Heart right ventricle (tissue), 16 donors: ENCODE measurements around the gene SCUBE1. TPM values are rescaled to one million over a fixed set of nuclear protein-coding genes. Genes with fewer than 3 reads are reported as not detected.

Experiments
- ATAC-seq, 8 donors: fragments of 200-7000 bp; cut with Tn5 transposase; one replicate each; pipeline ENCODE4 v1.9.1; 2020; ENCODE audit warnings: mild to moderate bottlenecking in 8 of 8, moderate library complexity in 8 of 8, moderate number of reproducible peaks in 1 of 8
- DNase-seq, 2 donors: peaks; one replicate each; pipeline ENCODE4 v3.0.0-alpha.2; 2020
- H3K27ac ChIP-seq, 10 donors: fragments of 200-600 bp; sonication (generic) in 2 of 10; one replicate each; pipeline versions ENCODE4 v1.5.0 to v1.8.0; 2020 to 2022; ENCODE audit warnings: mild to moderate bottlenecking in 3 of 10
- H3K27me3 ChIP-seq, 7 donors: fragments of 200-600 bp; one replicate each; pipeline ENCODE4 v1.8.0; 2021 to 2022; ENCODE audit warnings: mild to moderate bottlenecking in 2 of 7
- H3K36me3 ChIP-seq, 9 donors: fragments of 200-600 bp; sonication (generic) in 1 of 9; one replicate each; pipeline versions ENCODE4 v1.5.0 to v1.8.0; 2020 to 2022; ENCODE audit warnings: mild to moderate bottlenecking in 2 of 9
- H3K4me1 ChIP-seq, 9 donors: fragments of 200-600 bp; sonication (generic) in 1 of 9; one replicate each; pipeline versions ENCODE4 v1.5.0 to v1.8.0; 2020 to 2022; ENCODE audit warnings: mild to moderate bottlenecking in 4 of 9
- H3K4me3 ChIP-seq, 10 donors: fragments of 200-600 bp; sonication (generic) in 2 of 10; one replicate each; pipeline versions ENCODE4 v1.5.0 to v1.8.0; 2020 to 2022; ENCODE audit warnings: mild to moderate bottlenecking in 7 of 10, moderate library complexity in 2 of 10
- H3K9me3 ChIP-seq, 11 donors: fragments of 200-600 bp in 10 of 11; sonication (generic) in 2 of 11; one replicate each; pipeline versions ENCODE4 v1.5.0 to v1.8.0; 2013 to 2022; ENCODE audit warnings: mild to moderate bottlenecking in 2 of 11, control low read depth in 1 of 11, moderate library complexity in 1 of 11
- WGBS, 2 donors: extraction: QIAGEN DNeasy Blood & Tissue Kit; methylation state at CpG; one replicate each; pipeline ENCODE4 v1.1.7; 2013; ENCODE audit warnings: inconsistent platforms in 1 of 2; 5-methylcytosine and 5-hydroxymethylcytosine counted together
- intact Hi-C, 10 donors: fragments of 100-400 bp; cut with DNase I; formaldehyde crosslinking; loops; one replicate each; pipeline versions ENCODE4 v1.11.1 to v1.14.2; 2022
- polyA plus RNA-seq, 2 donors: library from polyadenylated mRNA; stranded (reverse); fragments of 200-250 nt; gene quantifications; one replicate each; pipeline ENCODE4 v1.2.3, GENCODE V29; 2013
- total RNA-seq, 10 donors: library from RNA; stranded (reverse); fragmentation: NEBNext Ultra II Directional in 3 of 10; extraction: Animal tissue kit (Norgen Biotek cat#: 25700) in 3 of 10; gene quantifications; one replicate each; pipeline versions ENCODE4 v1.2.1 to v1.2.4, GENCODE V29; 2021 to 2023
- TF ChIP-seq, protein P1 (sequence below), 9 donors: fragments of 200-600 bp; sonication (generic) in 2 of 9; IDR thresholded peaks; one replicate each; pipeline versions ENCODE4 v1.5.0 to v1.8.0; 2021 to 2022; ENCODE audit warnings: antibody characterized with exemption in 9 of 9, mild to moderate bottlenecking in 5 of 9, moderate library complexity in 1 of 9
- donor health status: Arrhythmogenic right ventricular cardiomyopathy.
- donor health status: ischemic (EF 13 %, LVEDD 7.1; RV severe dilation, severe dysfunction).
- donor health status: healthy with polysubstance abuse.
- donor health status: DM: no; HTN: yes; CAD: no.
- donor health status: DM: no; HTN: no; CAD: no.
- donor health status: ischemic (EF 25% LVEDD 6.9; RV normal size, moderate dysfunction).
- donor health status: ischemic (EF 25% LVEDD 5.7; RV mildly dilated, moderate dysfunction).
- donor health status: healthy.
- donor health status: DM: yes; HTN: yes; CAD: no.
- donor health status: Ischemic cardiomyopathy.
- donor health status: ischemic (EF 35%, LVEDD 5.7; RV mildly dilated, moderate dysfunction).
- donor health status: nonischemic (EF 11% LVEDD 7.7; RV severe dilation, severe dysfunction).
- donor health status: DM: yes; HTN: yes; CAD: no.
- donor health status: PGD.
- donor health status: ischemic (EF 29% LVEDD 5.4; RV normal size, mild dysfunction).
- donor health status: nonischemic (EF 23%, LVEDD 6.1; RV moderate dilation, normal function).

Gene SCUBE1
- total and polyA plus RNA-seq, 12 donors, result 0.01 to 0.60 (median 0.13) TPM; not detected in 1

DNA sequence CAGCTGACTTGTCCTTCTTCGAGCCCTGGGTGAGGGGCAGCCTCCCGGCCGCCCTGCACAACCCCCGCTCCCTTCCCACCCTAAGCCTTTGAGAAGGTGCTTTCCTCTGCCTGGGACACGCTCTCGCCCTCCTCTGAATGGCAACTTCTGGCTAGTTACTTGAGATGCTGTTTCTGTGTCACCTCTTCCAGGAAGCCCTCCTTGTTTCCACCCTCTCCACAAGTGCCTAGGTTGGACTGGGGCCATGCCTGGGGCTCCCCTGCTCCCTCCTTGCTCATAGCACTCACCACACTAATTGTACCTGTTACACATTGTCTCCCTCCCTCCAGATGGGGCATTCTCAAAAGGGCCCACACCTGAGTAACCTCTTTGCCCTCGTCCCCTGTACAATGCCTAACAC lies 72.2 kb downstream of the SCUBE1 start:
- DNase-seq (no peak), ATAC-seq (no peak)
- no peaks in the 10 kb centered on the region for H3K4me1 ChIP-seq
- TF ChIP-seq, protein P1, sequence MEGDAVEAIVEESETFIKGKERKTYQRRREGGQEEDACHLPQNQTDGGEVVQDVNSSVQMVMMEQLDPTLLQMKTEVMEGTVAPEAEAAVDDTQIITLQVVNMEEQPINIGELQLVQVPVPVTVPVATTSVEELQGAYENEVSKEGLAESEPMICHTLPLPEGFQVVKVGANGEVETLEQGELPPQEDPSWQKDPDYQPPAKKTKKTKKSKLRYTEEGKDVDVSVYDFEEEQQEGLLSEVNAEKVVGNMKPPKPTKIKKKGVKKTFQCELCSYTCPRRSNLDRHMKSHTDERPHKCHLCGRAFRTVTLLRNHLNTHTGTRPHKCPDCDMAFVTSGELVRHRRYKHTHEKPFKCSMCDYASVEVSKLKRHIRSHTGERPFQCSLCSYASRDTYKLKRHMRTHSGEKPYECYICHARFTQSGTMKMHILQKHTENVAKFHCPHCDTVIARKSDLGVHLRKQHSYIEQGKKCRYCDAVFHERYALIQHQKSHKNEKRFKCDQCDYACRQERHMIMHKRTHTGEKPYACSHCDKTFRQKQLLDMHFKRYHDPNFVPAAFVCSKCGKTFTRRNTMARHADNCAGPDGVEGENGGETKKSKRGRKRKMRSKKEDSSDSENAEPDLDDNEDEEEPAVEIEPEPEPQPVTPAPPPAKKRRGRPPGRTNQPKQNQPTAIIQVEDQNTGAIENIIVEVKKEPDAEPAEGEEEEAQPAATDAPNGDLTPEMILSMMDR (IDR thresholded peaks at IDR 0.05), result no peak
- H3K9me3 ChIP-seq, result no peaks in the 10 kb centered on the region
- no peak overlapping the region for H3K27ac ChIP-seq
- H3K4me3 ChIP-seq, result no peak overlapping the region
- peaks cover 0 to 77% (median 4%) of the 10 kb centered on the region in 7 donors for H3K27me3 ChIP-seq
- H3K36me3 ChIP-seq, result no peaks in the 10 kb centered on the region
- 90 to 92% methylated on average over 7 of the region's 7 CpGs for WGBS, 2 donors
- intact Hi-C loops, result loop anchor here in 6 of 10 donors (5.0 to 10.0 kb wide), 5 partner anchors 34 to 116 kb away; no protein-coding TSS in a partner anchor

- Histone ChIP-seq H3K4me1 (no peaks in the 10 kb centered on the region), H3K27ac (no peak overlapping the region), H3K4me3 (no peak overlapping the region), H3K9me3 (no peaks in the 10 kb centered on the region), H3K36me3 (no peaks in the 10 kb centered on the region), H3K27me3 (peaks cover 0 to 76% (median 4%) of the 10 kb centered on the region in 7 donors)
- intact Hi-C loops, result loop anchor here in 6 of 10 donors (5.0 to 10.0 kb wide), 5 partner anchors 33 to 117 kb away; no protein-coding TSS in a partner anchor
- no peak for ATAC-seq
- WGBS, 2 donors, result 75 to 76% methylated on average over 13 of the region's 13 CpGs
- DNase-seq, result no peak
- TF ChIP-seq, protein P1 (IDR thresholded peaks at IDR 0.05), result peak in 2 of 9 donors; percentile 5 to 7
Observed at GRCh38 chr22:43270314-43270908, 72.8 kb downstream of the SCUBE1 start.

GRCh38 chr22:43269646-43270045 lies 73.5 kb downstream of the SCUBE1 start:
- intact Hi-C loops, result loop anchor here in 6 of 10 donors (5.0 to 10.0 kb wide), 5 partner anchors 32 to 118 kb away; no protein-coding TSS in a partner anchor
- no peaks in the 10 kb centered on the region for H3K36me3 ChIP-seq
- H3K9me3 ChIP-seq, result no peaks in the 10 kb centered on the region
- no peak overlapping the region for H3K27ac ChIP-seq
- H3K4me3 ChIP-seq, result no peak overlapping the region
- ATAC-seq, result no peak
- DNase-seq, result no peak
- peaks cover 0 to 74% (median 7%) of the 10 kb centered on the region in 7 donors for H3K27me3 ChIP-seq
- 70 to 72% methylated on average over 14 of the region's 14 CpGs for WGBS, 2 donors
- peaks cover 0 to 5% (median 3%) of the 10 kb centered on the region in 9 donors for H3K4me1 ChIP-seq
- TF ChIP-seq, protein P1 (IDR thresholded peaks at IDR 0.05), result no peak

- DNase-seq (no peak), ATAC-seq (no peak)
- intact Hi-C loops, result no loop called here
- H3K27me3 ChIP-seq, result peaks cover 0 to 70% (median 11%) of the 10 kb centered on the region in 7 donors
- no peak overlapping the region for H3K4me3 ChIP-seq
- 65 to 73% methylated on average over 16 of the region's 16 CpGs for WGBS, 2 donors
- H3K9me3 ChIP-seq, result no peaks in the 10 kb centered on the region
- no peaks in the 10 kb centered on the region for H3K36me3 ChIP-seq
- TF ChIP-seq, protein P1 (IDR thresholded peaks at IDR 0.05), result no peak
- H3K4me1 ChIP-seq, result peaks cover 0 to 9% (median 7%) of the 10 kb centered on the region in 9 donors
- no peak overlapping the region for H3K27ac ChIP-seq
Observed at GRCh38 chr22:43269246-43269645, 73.9 kb downstream of the SCUBE1 start.
